ENCODE data around the gene SGCA.

SGCA gene

GRCh38 chr17:50196036-50196435, 30.2 kb downstream of the SGCA start:
- DNase-seq, result no peak

DNA sequence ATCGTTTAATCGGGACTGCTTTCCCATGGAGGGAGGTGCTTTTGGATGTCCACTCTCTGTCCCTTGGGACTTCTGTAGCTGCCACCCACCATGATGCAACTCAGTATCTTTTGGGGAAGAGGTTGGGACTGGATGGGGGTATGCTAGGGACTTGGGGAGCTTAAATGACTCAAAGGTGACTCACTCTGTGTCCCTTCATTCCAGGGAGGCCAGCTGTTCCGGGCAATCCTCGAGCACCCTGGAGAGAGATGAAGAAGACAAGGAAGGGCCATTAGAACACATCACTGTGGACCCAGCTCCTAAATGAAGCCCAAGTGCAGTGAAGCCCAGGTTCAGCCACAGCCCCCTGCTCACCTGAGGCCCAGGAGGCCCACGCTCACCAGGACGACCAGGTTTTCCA, 31.0 kb downstream of the SGCA start:
- no peak for DNase-seq

DNA sequence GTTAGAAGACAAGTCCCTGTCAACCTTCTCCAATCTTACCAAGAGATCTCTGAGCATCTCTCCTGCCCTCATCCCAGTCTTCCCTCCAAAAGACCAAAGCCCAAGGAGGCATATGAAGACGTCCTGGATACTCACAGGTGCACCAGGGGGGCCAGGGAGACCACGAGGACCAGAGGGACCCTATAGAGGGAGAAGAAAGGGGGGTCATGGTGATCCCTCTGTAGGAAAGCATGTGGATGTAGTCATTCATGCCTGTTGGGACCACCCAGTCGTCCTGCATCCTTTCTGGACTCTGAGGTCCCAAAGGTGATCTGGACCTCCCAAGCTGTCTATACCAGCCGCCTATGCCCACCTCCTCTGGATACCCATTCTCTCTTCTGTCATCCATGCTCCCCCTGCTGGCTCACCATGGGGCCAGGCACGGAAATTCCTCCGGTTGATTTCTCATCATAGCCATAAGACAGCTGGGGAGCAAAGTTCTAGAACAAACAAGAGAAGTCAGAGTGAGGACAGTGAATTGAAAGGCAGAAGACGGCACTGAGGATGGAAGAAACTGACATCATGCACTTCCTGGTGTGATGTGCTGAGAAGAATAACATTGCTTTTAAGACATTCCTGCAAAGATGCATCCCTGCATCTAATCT, 32.3 kb downstream of the SGCA start:
- DNase-seq, result peak; percentile 80

DNA sequence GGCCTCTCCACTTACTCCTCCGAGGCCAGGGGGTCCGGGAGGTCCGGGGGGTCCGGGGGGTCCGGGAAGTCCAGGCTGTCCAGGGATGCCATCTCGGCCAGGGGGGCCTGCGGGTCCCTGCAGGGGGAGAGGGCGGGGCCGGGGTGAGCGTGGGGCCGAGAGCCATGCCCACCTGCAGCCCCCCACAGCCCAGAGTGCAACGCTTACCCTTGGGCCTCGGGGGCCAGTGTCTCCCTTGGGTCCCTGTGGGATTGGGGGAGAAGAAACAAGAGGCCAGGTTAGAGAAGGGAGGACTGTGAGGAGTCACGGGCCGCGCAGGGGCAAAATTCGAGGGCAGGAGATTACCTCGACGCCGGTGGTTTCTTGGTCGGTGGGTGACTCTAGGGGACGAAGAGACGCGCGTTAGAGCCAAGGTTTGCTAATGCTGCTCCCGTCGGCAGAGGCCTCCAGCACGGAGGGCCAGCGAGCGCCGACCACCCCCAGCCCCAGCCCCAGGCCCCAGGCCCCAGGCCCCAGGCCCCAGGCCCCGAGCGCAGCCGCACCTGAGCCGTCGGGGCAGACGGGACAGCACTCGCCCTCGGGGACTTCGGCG, 33.5 kb downstream of the SGCA start:
- DNase-seq, result no peak

DNA sequence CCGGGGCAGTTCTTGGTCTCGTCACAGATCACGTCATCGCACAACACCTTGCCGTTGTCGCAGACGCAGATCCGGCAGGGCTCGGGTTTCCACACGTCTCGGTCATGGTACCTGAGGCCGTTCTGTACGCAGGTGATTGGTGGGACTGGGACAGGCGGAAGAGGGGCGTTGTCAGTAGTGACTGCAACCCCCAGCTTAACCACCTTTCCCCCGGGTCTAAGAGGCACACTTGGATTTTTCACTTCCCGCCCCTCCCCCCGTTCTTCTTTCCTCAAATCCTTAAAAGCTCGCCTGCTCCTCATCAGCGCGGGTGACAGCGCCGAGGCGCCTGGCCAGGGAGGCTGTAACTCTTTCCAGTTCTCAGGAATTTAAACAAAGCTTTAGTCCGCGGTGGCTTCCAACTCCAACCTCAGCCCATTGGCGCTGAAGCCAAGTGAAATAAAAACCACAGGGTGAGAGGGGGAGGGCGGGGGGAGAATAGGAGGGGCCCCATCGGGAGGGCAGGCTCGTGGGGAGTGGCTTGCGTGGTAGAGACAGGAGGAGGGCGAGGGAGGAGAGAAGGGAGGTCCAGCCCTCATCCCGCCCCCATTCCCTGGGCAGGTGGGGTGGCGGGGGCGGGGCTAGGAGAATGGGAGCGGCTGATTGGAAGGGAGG, 34.1 kb downstream of the SGCA start:
- DNase-seq, result peak; percentile 99

DNA sequence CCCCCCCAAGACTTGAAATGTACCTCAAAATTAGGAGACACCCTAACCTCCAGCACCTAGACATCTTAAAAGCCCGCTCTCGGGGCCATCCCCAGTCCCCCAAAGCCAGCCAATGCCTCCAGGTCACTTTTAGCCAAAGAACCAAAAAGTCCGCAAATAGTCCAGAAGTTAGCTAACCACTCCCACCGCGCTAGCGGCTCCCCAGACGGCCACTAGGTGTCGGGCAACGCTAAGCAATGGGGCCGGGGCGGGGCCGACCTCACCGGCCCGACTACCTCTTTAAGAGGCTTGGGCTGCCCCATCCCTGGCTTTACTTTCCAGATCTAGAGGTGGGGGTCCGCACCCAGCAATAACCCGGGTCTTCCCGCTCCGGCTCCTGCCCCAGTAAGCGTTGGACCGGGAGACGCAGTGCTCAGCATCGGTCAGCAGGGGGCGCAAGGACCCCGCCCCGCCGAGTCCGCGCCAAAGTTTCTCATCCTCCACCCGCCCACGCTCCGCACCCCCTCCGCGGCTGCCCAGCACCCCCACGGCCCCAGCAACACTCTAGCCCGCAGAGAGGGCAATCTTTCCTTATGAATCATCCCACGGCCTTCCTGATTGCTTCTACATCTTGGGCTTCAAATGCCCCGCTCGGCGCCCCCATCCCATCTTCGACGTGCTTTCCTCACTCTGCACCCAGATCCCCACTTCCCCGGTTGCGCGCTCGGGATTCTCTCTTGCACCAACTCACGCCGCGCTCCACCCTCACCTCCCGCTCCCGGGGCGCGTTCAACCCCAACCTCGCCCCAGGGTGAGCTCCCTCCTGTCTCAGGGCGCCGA, 34.9 kb downstream of the SGCA start:
- DNase-seq, result peak; percentile 98

- no peak for DNase-seq
Measured at GRCh38 chr17:50201276-50201854, 35.6 kb downstream of the SGCA start, which contains the start of gene COL1A1. COL1A1 (minus strand) TSS chr17:50201631; CDS start chr17:50201513, 118 bp downstream.

DNA sequence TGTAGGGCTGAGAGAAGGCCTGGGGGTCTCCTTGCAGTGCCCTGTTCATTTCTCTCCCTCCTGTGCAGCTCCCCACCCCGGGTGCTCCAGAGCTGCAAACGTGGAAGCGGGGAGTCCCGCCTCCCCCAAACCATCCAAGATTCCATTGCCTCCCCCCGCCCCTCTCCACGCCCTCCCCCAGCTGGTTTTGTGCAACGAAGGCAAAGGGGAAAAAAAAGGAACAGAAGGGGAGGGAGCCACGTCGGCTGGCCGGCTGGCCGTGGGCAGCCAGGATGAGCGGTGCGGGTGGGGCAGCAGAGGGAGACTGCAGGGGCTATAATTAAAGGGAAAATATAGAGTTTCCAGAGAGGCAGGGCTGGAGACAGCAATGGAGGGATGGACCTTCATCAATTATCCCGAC, 37.3 kb downstream of the SGCA start:
- no peak for DNase-seq

- DNase-seq, result no peak
Measured at GRCh38 chr17:50203604-50204345, 38.0 kb downstream of the SGCA start.

DNA sequence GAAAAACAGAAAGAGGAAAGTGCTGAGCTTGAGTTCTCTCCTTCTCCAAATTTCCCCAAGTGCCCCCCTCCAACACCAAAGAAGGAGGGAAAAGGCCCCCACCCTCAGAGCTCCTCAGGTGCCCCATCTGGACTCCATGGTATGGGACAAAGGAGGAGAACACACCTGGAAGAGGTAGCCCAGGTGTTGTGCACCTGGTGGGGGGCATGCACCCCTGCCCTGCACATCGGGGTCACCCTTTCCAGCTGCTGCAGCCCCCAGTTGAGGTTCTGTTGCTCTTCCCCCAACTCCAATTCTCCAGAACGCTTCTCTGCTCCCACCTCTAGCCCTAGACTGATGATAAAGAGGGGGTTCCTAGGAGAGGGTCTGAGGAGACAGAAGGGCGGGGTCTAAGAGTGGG, 38.6 kb downstream of the SGCA start:
- DNase-seq, result no peak

DNA sequence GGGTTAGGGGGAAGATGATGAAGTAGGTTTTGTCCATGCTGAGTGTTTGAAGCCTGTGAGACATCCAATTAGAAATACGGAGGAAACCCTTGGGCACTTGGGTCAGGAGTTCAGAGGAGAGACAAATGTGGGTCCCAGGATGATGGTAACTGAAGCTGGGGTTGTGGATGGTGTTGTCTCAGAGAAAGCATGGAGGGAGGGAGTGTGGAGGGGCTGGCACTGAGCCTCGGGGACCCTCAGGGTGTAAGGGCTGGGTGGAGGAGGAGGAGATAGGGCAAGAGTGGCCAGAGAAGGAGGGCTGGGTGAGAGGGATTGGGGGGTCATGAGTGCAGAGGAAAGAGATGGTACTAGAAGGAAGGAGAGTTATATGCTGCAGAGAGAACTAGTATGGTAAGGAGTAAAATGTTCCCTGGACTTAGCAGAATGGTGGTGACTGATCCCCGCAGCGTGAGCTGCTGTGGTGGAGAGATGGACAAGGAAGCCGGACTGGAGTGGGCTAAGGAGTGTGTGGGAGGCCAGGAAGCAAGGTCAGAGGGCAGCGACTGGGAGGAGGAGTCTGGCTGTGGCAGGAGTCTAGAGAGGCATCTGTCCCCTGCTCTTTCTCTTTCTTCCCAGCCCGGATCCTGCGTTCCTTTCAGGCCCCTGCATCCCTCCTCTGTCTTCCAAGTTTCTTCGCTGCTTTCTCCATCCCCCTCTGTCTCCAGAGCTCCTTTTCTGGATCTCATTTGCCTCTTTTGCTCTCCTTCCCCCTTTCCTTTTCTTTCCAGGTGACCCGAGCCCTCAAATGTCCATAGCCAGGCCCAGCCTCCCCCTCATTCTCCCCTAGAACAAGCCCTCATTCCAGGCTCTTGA, 39.5 kb downstream of the SGCA start:
- DNase-seq, result peak; percentile 84

GRCh38 chr17:50205963-50206505, 40.2 kb downstream of the SGCA start:
- DNase-seq, result peak; percentile 49

GRCh38 chr17:50206604-50207293, 40.9 kb downstream of the SGCA start:
- DNase-seq, result peak; percentile 94

DNA sequence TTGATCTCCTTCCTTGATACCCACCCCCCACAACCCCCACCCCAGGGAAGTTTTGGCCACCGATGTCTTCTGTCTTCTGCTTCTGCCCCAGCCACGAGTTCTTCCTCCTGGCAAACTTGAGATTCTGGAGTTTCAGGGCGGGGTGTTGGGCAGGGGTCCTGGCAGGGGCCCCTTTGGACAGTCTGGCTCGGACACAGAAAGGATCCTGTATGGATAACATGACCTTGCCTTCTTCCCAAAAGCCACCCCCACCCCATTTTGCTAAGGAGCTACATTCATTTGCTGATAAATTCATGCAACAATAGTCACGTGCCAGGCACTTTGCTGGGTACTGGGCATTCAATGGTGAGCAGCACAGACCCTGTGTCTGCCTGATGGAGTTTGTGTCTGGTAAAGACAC, 41.5 kb downstream of the SGCA start:
- no peak for DNase-seq

DNA sequence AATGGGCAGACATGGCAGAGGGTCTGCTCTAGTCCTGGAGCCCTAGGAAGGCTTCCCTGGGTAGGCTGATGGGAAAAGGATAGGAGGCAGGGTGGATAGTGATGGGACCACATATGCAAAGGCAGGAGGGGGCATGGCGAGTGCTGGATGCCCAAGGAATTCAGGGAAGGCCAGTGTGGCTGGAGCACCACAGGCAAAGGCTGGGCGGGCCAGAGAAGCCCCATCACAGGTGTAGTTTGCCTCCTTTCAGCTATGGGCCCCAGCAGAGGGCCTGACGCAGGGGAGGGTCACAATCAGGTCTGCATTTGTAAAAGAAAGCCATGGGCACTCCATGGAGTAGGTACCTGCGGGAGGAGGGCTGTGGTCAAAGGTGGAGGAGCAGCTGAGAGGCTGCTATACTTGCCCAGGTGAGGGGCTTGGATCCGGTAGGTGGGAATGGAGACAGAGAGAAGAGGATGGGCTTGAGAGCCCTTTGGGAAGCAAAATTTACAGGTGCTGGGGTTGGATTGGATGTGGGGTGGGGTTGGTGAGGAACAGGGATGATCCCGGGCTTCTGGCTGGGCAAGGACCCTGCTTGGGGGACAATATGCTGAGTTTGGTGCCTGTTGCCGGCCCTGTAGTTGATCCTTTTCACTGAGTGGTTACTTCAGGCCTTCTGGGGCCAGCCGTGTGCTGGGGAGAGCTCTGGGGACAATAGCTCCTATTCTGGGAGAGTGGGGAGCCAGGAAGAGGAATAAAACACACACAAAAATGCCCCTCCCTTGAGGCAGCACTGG, 42.2 kb downstream of the SGCA start:
- DNase-seq, result peak; percentile 60

- DNase-seq, result peak; percentile 75
Measured at GRCh38 chr17:50208611-50209061, 42.8 kb downstream of the SGCA start.

- DNase-seq, result no peak
Measured at GRCh38 chr17:50209133-50209471, 43.3 kb downstream of the SGCA start.

GRCh38 chr17:50209472-50210239, 43.9 kb downstream of the SGCA start:
- DNase-seq, result peak; percentile 100
